Lung (tissue), 12 donors: ENCODE results near the gene UNC93B1. TPM values are rescaled to one million over a fixed set of nuclear protein-coding genes. Genes with fewer than 3 reads are reported as not detected.

Source experiments
- ATAC-seq: fragments of 200-7000 bp; cut with Tn5 transposase; one replicate; pipeline ENCODE4 v1.9.1; 2020; ENCODE audit warnings: moderate number of reproducible peaks; ENCODE audit not compliant: insufficient read depth, low FRiP score
- DNase-seq, 3 donors: peaks; one replicate each; pipeline ENCODE4 v3.0.0-alpha.2; 2013 to 2017
- H3K27ac ChIP-seq, 2 donors: one replicate each; pipeline ENCODE4 v1.5.1; 2013; ENCODE audit warnings: mild to moderate bottlenecking in 2 of 2, moderate library complexity in 2 of 2, control low read depth in 1 of 2, inconsistent platforms in 1 of 2, low read depth in 1 of 2, low read length in 1 of 2
- H3K27me3 ChIP-seq, 3 donors: one replicate each; pipeline ENCODE4 v1.5.1; 2013; ENCODE audit warnings: low read length in 2 of 3; ENCODE audit not compliant: control insufficient read depth in 3 of 3, insufficient read depth in 3 of 3
- H3K36me3 ChIP-seq, 4 donors: one replicate each; pipeline ENCODE4 v1.5.1; 2013; ENCODE audit warnings: low read length in 4 of 4, mild to moderate bottlenecking in 1 of 4, moderate library complexity in 1 of 4; ENCODE audit not compliant: control insufficient read depth in 4 of 4, insufficient read depth in 4 of 4
- H3K4me1 ChIP-seq, 5 donors: one replicate each; pipeline ENCODE4 v1.5.1; 2013; ENCODE audit warnings: low read length in 5 of 5, mild to moderate bottlenecking in 2 of 5, moderate library complexity in 1 of 5; ENCODE audit not compliant: control insufficient read depth in 5 of 5, insufficient read depth in 5 of 5
- H3K4me3 ChIP-seq: one replicate; pipeline ENCODE4 v1.5.1; 2013; ENCODE audit warnings: mild to moderate bottlenecking, control low read depth, moderate library complexity
- H3K9ac ChIP-seq, 2 donors: one replicate each; pipeline ENCODE4 v1.5.1; 2013; ENCODE audit warnings: low read length in 2 of 2, control low read depth in 1 of 2; ENCODE audit not compliant: insufficient read depth in 1 of 2
- H3K9me3 ChIP-seq, 4 donors: one replicate each; pipeline ENCODE4 v1.5.1; 2013; ENCODE audit warnings: low read length in 3 of 4, mild to moderate bottlenecking in 1 of 4, moderate library complexity in 1 of 4; ENCODE audit not compliant: control insufficient read depth in 4 of 4, insufficient read depth in 3 of 4
- WGBS, 2 donors: extraction: QIAGEN DNeasy Blood & Tissue Kit; methylation state at CpG; one replicate each; pipeline ENCODE4 v1.1.7; 2013; 5-methylcytosine and 5-hydroxymethylcytosine counted together
- polyA plus RNA-seq, 2 donors: library from polyadenylated mRNA; stranded (reverse); fragments of 200-250 nt; gene quantifications; one replicate each; pipeline ENCODE4 v1.2.1, GENCODE V29; 2013
- total RNA-seq, 2 donors: library from RNA; depleted of rRNA in 1 of 2; stranded (reverse); fragments of >200 nt in 1 of 2; gene quantifications; one replicate each; pipeline ENCODE4 v1.2.1, GENCODE V29; 2014 to 2021
- TF ChIP-seq, protein P1 (sequence below): IDR thresholded peaks from 2 replicates; pipeline ENCODE4 v1.5.1; 2012; ENCODE audit warnings: mild to moderate bottlenecking; ENCODE audit errors: control extremely low read depth, extremely low read depth
- donor health status: control.
- donor health status: control.
- donor health status: Bipolar disorder and iron deficiency.
- donor health status: healthy.
- donor health status: DM: yes; HTN: yes; CAD: no.

UNC93B1 gene
- total and polyA plus RNA-seq, 4 donors = 44.3 to 124 (median 87.8) TPM

DNA sequence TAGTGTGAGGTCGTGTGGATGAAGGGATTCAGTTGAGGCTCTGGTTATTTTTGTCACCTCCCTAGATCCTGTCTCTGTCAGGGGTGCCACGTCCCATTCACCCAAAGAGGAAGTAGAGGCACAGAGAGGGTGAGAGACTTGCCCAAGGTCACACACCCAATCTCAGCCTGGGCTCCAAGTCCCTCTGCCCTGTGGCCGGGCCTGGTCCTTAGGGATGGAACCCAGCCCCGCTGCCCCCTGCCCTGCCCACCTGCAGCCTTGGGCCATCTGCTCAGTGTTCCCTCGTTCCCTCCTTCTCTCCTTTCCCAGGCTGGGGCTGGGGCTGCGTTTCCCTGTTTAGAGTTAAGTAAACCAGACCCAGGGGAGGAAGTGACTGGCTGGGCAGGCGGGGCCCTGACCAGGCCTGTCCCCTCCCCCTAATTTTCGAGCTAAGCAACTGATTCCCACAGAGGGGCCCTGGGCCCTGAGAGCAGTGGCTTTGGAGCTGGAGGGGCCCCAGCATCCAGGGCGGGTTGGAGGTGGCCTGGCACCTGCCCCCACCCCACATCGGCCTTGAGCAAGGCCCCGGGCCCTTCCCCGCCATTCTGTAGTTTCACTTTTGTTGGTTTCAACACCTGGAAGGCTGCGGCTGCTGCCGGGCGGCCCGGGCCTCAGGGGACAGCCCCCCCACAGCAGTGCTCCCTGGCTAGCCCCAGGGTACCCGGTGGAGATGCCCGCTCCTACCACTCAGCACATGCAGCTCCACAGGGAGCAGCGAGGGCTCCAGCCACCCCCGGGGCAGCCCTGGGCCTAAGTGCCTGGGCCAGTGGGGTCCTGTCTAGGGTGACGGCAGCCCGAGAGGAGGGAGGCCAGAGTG is 36.4 kb upstream of the UNC93B1 start:
- H3K36me3 ChIP-seq = peaks cover 0 to 36% (median 2%) of the 10 kb centered on the region in 4 donors
- DNase-seq (peak; percentile 70 to 81 (median 72)), ATAC-seq (peak; percentile 42)
- H3K4me3 ChIP-seq = peak overlapping the region; percentile 45
- H3K9me3 ChIP-seq = no peaks in the 10 kb centered on the region
- H3K4me1 ChIP-seq = peaks cover 0 to 29% (median 18%) of the 10 kb centered on the region in 5 donors
- H3K27me3 ChIP-seq = no peaks in the 10 kb centered on the region
- H3K9ac ChIP-seq = peak overlapping the region; percentile 49
- TF ChIP-seq, protein P1, sequence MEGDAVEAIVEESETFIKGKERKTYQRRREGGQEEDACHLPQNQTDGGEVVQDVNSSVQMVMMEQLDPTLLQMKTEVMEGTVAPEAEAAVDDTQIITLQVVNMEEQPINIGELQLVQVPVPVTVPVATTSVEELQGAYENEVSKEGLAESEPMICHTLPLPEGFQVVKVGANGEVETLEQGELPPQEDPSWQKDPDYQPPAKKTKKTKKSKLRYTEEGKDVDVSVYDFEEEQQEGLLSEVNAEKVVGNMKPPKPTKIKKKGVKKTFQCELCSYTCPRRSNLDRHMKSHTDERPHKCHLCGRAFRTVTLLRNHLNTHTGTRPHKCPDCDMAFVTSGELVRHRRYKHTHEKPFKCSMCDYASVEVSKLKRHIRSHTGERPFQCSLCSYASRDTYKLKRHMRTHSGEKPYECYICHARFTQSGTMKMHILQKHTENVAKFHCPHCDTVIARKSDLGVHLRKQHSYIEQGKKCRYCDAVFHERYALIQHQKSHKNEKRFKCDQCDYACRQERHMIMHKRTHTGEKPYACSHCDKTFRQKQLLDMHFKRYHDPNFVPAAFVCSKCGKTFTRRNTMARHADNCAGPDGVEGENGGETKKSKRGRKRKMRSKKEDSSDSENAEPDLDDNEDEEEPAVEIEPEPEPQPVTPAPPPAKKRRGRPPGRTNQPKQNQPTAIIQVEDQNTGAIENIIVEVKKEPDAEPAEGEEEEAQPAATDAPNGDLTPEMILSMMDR = no peak
- peak overlapping the region in 1 of 2 donors; percentile 95 for H3K27ac ChIP-seq
- 4% methylated on average over 21 to 22 of the region's 22 CpGs for WGBS, 2 donors

DNA sequence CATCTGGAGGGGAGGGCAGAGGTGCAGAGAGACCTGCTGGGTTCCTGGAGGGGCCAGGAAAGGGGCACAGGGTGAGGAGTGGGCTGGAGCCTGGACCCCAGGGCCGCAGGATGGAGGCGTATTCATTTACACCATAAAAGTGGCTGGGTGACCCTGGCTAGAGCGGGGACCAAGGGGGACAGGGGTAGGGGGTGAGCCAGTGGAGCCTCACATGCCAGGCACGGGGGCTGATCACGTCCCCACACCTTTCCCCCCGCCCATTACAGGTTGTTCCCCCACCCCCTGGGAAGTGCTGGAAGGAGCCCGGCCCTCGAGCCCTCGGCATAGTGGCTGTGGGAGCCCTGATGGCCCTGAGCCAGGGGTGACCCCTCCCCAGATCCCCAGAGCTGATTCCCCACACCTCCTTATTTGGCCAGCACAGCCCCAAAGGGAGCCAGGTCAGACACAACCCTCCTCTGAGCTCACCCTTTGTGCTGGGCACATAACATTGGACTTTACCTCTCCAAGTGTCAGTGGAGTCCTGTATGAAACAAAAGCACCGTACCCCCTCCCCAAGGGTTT is 35.7 kb upstream of the UNC93B1 start:
- no peak for ATAC-seq
- WGBS, 2 donors = 13 to 23% methylated on average over 10 of the region's 10 CpGs
- Histone ChIP-seq H3K36me3 (peaks cover 0 to 29% (median 2%) of the 10 kb centered on the region in 4 donors), H3K27me3 (no peaks in the 10 kb centered on the region), H3K4me3 (peak overlapping the region; percentile 55), H3K27ac (peak overlapping the region; percentile 46 to 95), H3K9me3 (no peaks in the 10 kb centered on the region), H3K4me1 (peaks cover 0 to 29% (median 18%) of the 10 kb centered on the region in 5 donors), H3K9ac (peak overlapping the region in 1 of 2 donors; percentile 49)
- no peak for DNase-seq
- TF ChIP-seq, protein P1 = no peak

DNA sequence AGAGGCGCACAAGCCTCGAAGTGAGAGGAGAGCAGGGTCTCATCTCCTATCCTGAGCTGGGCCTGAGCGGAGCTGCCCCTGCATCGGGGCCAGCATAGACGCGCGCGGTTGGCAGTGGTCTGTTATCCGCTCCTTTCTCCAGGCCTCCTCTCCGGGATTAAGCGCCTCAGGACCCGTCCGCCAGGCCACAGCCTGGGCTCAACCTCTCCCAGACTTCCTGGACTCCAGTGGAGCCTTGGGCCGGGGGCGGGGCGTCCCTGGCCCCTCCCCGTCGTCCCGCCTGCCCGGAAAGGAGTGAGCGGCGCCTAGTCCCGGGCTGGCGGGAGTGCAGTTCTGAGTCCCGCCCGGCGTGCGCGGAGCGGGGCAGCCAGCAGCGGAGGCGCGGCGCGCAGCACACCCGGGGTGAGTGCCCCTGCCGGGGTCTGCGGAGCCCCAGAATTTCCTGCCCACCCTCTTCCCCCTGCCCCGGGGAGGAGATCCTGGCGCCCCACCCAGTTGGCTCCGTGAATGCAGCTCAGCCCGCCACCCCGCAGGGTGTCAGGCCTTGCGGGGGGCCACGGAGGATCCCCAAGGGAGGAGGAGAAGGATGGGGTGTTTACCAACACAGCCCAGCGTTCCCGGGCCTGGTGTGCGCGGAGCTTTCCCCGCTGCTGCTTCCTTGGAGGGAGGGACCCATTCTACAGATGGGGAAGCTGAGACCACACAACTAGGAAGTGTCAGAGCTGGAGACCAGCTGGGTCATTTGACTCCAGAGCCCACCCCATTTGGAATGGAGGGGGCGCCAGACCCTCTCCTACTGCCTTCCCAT is 35.0 kb upstream of the UNC93B1 start, which contains the start of gene TCIRG1:
Gene TCIRG1 (plus strand): TSS at position 308 of the 808 bp plus-strand sequence. CDS start 2,247 bp downstream, outside the sequence.
- Histone ChIP-seq H3K27me3 (no peaks in the 10 kb centered on the region), H3K4me1 (peaks cover 0 to 29% (median 18%) of the 10 kb centered on the region in 5 donors), H3K27ac (peak within 1 kb of the TSS; percentile 61 to 95), H3K36me3 (peaks cover 0 to 26% (median 3%) of the 10 kb centered on the region in 4 donors), H3K9ac (peak within 1 kb of the TSS; percentile 21 to 49), H3K4me3 (peak within 1 kb of the TSS; percentile 55), H3K9me3 (no peaks in the 10 kb centered on the region)
- TF ChIP-seq, protein P1 = no peak
- WGBS, 2 donors = 4 to 5% methylated on average over 47 to 51 of the region's 51 CpGs
- peak; percentile 78 for ATAC-seq
- DNase-seq = peak; percentile 74 to 87 (median 75)
